SIG-M5 (cell line): ENCODE results near the gene SLC10A2.
A peak's percentile ranks its signal among the peaks of the same experiment; 100 is the strongest.

Source experiments
- DNase-seq: peaks from one replicate; lab custom pipeline; 2025; lab: John Stamatoyannopoulos, UW

SLC10A2 gene

DNA sequence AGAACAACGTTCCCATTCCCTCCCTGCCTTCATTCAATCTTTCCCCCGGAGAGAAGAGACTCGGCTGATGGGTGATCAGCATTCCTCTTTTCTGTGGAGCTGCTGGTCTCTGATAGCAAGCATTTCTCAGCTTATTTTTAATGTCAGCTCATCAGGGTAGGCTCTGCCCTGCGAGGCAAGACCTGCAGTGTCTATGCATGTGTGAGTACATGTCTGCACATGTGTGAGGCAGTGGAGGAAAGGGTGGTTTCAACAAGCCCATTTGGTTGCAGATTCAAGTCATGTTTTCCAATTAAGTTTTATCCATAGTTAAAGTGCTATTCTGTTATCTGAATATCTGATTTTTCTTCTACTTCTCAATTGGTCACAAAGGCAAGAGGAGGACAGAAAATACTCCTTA is 19.5 kb downstream of the SLC10A2 start:
- no peak for DNase-seq

DNA sequence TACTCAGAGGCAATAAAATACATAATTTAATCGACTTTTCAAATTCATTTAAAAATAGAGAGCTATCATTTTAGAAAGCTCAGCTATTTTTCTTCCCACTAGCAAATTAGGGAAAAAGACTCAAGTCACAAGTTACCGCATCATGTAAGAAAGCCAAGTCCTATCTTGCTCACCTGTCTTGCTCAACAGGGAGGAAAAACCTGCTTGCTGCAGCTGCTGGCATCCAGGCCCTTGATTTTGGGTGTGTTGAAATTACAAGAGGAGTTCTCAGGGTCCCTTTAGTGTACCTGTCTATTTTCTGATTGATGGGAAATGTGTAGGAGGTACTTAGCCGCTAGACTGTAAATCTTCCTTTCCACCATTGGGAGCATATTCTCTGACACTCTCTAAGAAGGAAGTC is 22.2 kb downstream of the SLC10A2 start:
- DNase-seq = no peak

DNA sequence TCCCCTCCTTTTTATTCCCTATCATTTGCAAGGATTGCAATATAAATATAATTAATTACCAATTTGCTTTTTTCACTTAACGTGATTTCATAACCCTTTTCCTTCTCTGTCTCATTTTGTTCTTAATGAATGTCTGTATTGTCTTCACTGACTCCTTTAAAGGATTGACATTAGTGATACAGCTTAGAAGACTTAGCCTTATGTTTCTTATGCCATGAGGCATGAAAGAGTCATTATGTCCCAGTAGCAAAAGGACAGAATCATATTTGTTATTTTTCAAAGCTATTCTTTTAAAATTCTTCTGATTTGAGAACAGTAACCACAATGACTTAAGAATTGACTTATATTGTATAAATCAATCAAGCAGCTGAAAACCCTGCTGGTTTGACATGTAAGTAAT is 26.2 kb downstream of the SLC10A2 start:
- DNase-seq = no peak

DNA sequence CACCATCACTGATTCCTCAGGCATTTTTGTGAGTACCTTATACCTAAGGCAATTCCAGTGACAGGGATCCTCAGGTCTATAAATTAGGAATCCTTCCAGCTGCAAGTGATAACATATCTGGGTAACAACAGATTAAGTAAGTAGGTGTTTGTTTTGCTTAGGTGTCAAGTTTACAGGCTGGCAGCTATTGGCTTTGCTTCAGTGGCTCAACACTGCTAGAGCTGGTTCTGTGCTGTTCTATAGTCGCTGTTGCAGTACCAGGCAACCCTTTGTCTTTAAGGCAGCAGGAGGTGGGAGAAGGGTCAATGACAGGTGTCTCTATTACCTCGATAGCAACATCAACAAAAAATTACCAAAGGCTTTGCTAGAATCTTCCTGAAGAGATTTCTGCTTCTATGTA is 27.0 kb downstream of the SLC10A2 start:
- DNase-seq = no peak

DNA sequence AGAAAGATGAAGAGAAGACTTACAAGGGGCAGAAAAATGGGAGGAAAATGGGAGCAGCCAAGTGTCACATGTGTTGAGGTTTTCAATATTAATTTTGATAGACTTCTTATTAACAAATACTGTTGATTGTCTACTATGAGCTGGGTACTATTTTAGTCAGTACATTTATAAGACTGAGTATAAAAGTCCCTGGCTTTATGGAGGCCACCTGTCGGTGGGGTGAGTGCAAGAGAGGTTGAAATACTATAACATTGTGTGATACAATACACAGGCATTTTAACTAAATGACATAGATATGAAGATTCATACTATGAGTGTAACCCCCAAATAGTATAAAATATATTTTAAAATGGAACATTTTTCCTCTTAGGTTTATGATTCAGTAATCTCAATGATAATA is 29.9 kb downstream of the SLC10A2 start:
- DNase-seq = no peak

DNA sequence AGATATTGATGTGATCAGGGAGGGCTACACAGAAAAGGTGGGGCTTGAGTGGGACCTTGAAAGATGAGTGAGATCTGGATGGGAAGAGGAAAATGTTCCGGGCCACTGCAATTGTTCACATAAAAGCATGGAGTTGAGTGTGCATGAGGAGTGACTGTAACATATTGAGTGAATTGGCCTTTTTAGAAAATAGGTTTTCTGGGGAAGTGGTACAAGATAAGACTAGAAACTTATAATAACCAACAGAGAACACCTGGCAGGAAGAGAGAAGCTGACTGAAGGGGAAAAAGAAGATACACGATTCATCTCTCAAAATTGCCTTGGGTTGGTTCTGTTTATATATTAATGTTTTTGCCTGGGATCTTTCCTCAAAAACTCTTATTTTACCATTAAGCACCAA is 32.2 kb downstream of the SLC10A2 start:
- no peak for DNase-seq

DNA sequence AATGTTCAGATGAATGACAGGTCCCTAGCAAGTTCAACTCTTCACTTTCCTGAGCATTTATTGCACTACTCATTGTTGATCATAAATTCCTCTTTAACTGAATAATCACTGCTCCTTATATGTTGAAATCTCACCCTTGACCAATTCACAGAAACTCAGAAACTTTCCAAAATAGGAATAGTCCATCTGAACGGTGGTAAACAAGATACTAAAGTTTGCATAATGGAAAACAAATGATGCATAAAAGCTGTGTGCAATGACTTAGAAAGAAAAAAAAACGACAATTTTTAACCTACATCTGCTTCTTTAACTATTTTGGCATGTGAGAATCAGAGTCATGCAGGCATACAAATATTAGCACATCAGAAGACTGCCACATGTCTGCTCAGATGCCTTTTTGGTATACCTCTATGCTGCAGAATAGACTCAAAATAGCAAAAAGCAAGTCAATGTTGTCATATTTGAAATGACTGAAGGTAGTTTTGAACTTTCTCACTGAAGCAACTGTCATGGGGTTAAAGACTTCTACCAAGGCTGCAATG is 34.8 kb downstream of the SLC10A2 start:
- DNase-seq = no peak

DNA sequence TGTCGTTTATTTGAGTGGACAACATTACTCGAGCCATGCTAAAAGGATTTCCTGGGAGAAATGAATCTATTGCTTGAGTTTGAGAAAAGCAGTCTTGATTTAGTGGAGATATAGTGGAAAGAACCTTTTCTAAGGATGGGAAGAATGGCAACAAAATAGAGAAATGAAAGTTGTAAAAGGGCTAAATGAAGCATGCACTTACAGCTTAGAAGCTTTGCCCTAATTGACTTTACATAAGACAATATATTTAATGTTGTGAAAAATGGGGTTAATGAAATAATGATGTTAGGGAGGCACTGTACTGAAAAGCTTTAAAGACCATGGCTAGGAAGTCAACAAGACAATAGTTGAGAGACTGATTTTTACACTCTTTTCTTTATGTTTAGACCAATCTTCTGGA is 35.4 kb downstream of the SLC10A2 start:
- no peak for DNase-seq

DNA sequence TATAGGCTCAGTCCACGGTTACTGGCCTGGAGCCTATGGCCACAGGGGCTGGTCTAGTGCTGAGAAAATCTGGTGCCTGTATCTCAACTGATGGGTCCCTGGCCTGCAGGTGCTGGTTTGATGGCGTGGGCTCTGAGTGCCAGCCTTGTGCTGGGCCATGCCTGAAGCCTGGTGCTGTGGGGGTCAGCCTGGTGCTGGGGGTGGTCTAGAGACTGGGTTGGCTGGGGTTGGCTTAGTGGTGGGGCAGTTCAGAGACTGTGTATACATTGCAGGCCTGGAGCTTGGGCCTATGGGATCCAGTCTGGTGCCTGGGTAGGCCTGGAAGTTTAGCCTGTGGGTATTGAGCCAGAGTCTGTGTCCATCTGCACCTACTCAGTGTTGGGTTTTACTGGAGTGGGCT is 36.4 kb downstream of the SLC10A2 start:
- no peak for DNase-seq

DNA sequence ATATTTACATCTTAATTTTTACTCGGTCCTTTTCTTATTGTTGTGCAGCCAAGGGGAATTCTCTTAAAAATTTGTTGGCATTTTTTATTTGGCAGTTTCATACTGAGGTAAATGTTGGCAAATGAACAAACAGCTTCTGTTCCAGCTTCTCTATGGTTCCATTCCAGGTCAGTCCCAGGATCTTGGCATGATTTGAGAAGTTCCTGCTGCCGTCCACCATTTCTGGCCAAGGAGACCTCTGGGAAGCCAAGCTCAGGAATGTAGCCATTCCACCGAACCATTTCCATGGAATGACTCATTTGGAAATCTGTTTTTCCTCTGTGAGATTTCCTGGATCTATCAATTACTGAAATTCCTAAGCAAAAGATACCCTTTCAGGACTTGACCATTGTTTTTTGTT is 43.9 kb downstream of the SLC10A2 start:
- no peak for DNase-seq

DNA sequence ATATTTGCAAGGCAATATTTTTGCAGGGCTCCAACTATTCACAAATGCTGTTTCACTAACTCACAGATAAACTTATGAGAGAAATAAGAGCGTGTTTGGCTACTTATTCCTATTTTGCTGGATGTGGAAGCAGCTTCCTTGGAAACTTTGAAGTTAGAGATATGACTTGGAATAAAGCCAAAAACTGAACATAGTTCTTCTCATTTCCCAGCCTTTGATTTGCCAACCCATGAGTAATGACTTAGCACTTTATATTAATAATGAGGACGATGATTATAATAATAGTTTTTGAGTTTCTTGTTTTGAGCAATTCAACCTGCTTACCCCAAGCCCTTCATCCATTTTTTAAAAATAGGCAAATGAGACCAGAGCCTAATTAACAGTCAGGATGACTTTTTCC is 47.7 kb downstream of the SLC10A2 start:
- DNase-seq = no peak

DNA sequence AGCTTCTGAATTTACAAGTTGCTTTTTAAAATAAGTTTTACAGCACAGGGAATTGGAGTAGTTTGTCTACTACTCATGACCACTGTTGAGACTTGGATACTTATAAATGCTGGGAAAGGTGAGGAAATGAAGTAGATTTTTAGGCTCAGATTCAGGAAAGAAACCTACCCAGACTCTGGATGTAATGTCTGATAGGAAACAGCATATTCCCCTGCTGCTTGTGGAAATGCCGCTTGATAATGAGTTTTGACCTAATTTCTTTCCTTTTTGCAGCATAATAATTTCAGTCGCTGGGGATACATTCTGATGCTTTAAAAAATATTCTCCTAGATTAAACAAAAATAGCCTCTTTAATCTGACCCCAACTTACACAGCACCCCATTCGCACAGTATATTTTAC is 53.6 kb downstream of the SLC10A2 start:
- DNase-seq = no peak

DNA sequence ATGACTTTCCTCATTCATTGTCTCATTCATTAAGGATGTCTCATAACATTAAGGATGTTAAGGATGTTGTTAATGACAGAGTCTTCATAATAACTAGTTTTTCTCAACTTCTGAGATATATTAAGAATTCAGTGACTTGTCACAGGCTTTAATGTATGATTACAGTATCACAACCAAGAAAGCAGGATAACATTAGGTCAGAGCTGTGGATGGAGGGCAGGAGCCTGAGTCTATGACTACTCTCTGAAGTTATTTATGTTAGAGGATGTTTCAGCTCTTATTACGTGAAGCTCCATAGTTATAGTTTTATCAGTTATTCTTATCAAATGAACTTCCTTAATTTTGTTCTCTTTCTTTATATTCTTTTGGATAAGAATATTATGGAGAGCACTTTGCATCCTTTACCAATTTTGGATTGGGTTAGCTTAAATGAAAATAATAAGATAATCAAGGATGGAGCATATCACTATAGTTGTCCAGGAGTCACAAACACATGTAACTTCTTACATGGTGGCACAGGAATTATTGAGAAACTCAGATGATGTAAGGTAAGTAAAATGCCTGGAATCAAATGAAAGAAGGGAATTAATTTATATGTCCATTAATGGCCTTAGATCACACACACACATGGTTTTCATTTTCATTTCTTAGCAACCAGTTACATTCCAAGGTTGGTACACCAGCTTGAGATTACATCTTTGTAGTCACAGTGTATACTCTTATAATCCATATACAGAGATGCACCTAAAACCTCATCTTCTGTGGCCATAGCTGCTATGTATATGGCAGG is 57.0 kb downstream of the SLC10A2 start:
- no peak for DNase-seq

DNA sequence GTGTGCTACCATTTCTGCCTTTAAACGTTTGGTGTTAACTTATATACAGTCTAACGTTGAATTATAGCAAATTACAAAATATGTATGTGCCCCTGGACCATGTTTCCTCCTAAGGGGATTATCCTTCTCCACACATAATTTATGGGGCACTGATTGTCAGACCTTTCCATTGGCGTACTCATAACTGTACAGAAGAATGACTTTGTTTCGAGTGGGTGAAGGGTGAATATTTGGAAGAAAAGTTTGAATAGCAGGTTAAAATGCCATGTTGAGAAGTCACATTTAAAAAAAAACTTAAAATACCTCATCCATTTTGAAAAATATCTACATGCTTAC is 58.8 kb downstream of the SLC10A2 start:
- no peak for DNase-seq

DNA sequence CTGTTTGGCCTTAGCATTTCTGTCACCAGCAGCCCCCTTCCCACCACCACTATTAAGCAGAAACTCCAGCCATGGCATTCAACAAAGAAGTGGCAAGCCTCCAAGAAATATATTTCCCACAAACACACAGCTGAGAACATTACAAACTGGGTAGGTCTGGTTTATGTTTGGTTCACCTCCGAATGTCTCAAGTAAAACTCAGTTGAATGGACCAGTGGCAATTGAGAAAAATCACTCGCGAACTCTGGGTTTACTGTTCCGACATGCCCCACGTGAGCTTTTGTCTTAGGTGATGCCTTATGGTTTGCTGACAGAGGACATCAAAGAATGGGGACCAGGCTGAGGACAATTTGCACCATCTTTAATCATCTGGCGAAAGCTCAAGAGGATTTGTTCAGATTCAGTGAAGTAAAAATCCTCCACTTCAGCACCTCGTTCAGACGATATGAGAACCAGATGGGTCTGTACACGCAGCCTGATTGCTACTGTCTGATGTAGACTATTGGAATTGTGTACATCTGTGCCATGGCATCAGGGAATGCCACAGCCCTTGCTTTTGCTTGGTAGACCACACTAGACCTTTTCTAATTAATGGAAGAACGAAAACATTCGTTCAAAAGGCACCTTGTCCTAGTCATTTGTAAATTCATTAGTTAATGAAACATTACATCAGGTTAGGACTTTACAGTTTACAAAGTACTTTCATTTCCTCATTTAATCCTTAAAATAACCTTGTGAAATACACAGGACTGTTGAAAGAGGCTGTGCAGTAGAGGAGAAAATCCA is 59.4 kb downstream of the SLC10A2 start:
- DNase-seq = peak; percentile 53

DNA sequence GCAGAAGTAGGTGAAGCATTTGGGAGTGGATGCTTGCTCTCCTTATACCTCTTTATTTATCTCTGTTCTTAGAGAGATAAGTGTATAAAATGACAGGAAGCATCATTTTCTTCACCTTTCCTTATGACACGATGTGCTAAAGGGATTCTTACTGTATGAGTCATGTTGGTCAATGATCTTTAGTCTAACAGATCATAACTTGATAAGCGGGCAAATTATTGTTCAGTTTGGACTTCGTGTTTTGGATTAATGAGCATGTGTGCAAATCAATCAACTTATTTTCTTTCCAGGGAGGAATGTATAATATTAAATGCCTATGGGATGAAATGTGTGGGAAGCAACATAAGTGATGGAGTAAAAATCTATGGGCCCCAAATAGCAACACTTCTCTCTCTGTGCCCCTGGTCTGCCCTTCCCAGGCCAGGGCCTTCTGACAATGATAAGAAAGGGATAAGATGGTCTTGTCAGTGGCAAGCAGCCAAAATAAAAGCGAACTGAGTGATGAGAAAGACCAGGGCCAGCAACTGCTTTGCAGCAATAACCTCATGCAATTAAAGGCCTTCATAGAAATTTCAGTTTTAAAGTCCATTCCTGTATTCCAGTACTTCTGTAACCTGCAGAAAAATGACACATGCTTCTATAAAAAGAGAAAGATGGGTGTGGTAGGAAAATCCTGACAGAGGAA is 61.4 kb downstream of the SLC10A2 start:
- no peak for DNase-seq

DNA sequence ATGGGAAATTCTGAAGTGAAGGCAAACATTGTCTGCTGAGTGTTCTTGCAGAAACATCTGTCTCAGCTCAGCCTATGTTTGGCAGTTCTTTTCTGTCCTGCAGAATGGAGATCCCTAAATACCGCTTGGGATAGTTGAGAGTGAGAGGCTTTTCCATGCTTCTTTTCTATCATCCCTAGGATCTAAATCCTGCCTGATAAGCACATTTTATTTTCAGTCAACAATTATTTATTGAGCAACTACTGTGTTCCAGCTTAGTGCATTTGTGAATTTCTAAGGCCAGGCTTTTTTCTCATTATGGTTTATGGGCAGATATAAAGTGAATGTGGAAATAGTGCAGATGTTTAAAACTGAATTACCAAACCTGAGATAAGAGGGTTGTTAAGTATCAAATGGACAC is 62.6 kb downstream of the SLC10A2 start:
- no peak for DNase-seq

DNA sequence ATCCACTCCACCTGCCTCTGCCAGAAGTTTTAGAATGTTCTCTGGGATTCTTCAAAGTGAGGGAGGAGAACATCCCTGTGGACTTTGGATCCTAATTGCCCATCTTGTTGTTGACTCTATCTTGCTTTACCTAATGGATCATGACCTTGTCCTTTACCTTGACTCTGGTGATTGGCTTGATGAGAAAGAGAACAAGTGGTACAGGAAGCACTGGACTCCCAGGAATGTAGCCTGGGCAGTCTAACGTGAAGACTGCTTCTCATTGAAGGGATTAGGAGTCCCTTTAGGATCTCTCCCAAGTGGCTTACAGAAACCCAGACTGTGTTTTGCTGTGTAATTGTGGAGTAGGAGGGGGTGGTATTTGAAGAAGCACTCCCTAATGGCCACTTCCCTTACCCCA is 63.9 kb downstream of the SLC10A2 start:
- DNase-seq = no peak

DNA sequence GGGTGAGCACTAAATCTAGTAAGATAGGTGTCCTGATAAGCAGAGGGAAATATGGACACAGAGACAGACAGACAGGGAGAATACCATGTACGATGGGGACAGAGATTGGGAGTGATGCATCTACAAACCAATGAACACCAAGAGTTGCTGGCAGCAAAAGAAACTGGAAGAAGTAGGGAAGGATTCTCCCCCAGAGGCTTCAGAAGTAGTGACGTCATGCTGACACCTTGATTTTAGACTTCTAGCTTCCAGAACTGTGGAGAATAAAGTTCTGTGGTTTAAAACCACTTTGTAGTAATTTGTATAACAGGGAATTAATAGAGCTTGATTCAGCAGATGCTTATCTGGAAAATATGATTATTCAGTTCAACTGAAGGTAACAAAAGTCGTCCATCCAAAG is 66.1 kb downstream of the SLC10A2 start:
- DNase-seq = no peak

DNA sequence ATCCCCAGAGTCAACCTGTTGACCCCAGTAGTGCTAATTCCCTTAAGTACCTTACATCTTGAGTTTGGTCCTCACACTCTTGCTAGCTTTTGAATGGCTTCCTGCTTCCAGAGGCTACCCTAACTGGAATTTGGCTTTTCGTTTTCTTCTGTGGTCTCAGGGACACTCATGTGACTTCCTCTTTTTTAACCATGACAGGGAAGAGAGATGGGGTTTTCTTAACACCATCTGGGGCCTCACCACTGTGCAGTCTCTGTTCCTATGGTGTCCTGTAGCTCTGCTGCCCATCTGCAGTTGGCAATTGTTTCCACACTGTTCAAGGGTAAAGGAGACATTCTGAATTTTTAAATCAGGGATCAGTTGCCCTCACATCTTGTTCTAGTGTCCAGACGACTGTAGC is 66.7 kb downstream of the SLC10A2 start:
- DNase-seq = no peak
